K562 (cell line): ENCODE data around the gene DUOXA2. TPM values are rescaled to one million over a fixed set of nuclear protein-coding genes. Genes with fewer than 3 reads are reported as not detected.
A peak's percentile ranks its signal among the peaks of the same experiment; 100 is the strongest.
"Not testable (repeated sequence)": the region's sequence is repeated elsewhere in the genome, so short reads cannot be mapped to it uniquely, and the experiment has no call there.

Source experiments
- ATAC-seq: fragments of 200-7000 bp; cut with Tn5 transposase; 3 replicates; pipeline ENCODE4 v1.9.1; 2020; ENCODE audit warnings: moderate library complexity
- BruUV-seq: library from RNA; stranded (reverse); fragments of 400-500 nt; replicated peaks from 2 replicates; lab custom pipeline; 2021; lab: Mats Ljungman, UMichigan
- CTCF ChIA-PET: fragments of 300-600 bp; formaldehyde crosslinking; extraction: SDS; loops from one replicate; lab custom pipeline; 2021; ENCODE audit warnings: low intra/inter-chr PET ratio; lab: Yijun Ruan, JAX
- POLR2A ChIA-PET: fragments of 300-600, 350-650 bp; sonication (Branson Sonifier 250); formaldehyde crosslinking; extraction: SDS; loops from one replicate; lab custom pipeline; 2021; ENCODE audit warnings: antibody characterized with exemption, inconsistent platforms; lab: Yijun Ruan, JAX
- DNase-seq, 4 experiments: peaks; one replicate each; pipeline versions ENCODE4 v3.0.0 to v3.0.0-alpha.2; 2011 to 2018; ENCODE audit warnings: low spot score in 3 of 4, mixed read lengths in 3 of 4; ENCODE audit errors: extremely low read depth in 1 of 4
- FAIRE-seq: peaks from 2 replicates; lab custom pipeline; 2011; peaks lifted over from hg19 to GRCh38; lab: Jason Lieb, UNC
- H2AFZ ChIP-seq: 2 replicates; pipeline ENCODE4 v1.6.0; 2011; ENCODE audit warnings: low read depth, low read length, control low read depth, inconsistent platforms
- H3K27ac ChIP-seq: fragments of 200-600 bp; 3 replicates; pipeline ENCODE4 v1.8.0; 2011; ENCODE audit warnings: low read depth, mild to moderate bottlenecking, control low read depth, inconsistent platforms, low read length, moderate library complexity, mixed read lengths; ENCODE audit errors: extremely low read depth
- H3K27me3 ChIP-seq, 2 experiments: fragments of 300-600 bp in 1 of 2; 2 replicates in 1 of 2; 3 replicates in 1 of 2; pipeline versions ENCODE4 v1.6.0 to v1.8.0; 2011; ENCODE audit warnings: inconsistent platforms in 2 of 2, low read length in 2 of 2, mild to moderate bottlenecking in 1 of 2, mixed read lengths in 1 of 2, moderate library complexity in 1 of 2; ENCODE audit not compliant: control insufficient read depth in 2 of 2, insufficient read depth in 2 of 2
- H3K36me3 ChIP-seq: fragments of 300-600 bp; 3 replicates; pipeline ENCODE4 v1.8.0; 2011; ENCODE audit warnings: mild to moderate bottlenecking, low read length, inconsistent platforms; ENCODE audit not compliant: control insufficient read depth, insufficient read depth
- H3K4me1 ChIP-seq, 2 experiments: fragments of 200-600 bp in 1 of 2; replicated peaks in 1 of 2; 2 replicates in 1 of 2; 3 replicates in 1 of 2; pipeline versions ENCODE4 v1.5.1 to v1.8.0; 2011; ENCODE audit warnings: inconsistent platforms in 2 of 2, low read length in 2 of 2, mild to moderate bottlenecking in 1 of 2, mixed read lengths in 1 of 2, moderate library complexity in 1 of 2; ENCODE audit not compliant: control insufficient read depth in 2 of 2, insufficient read depth in 2 of 2
- H3K4me2 ChIP-seq: 2 replicates; pipeline ENCODE4 v1.6.1; 2011; ENCODE audit warnings: low read length, control low read depth, inconsistent platforms, mixed read lengths; ENCODE audit not compliant: insufficient read depth
- H3K4me3 ChIP-seq: fragments of 200-600 bp; sonication (generic), shearing (Covaris generic); 2 replicates; pipeline ENCODE4 v1.5.1; 2016; ENCODE audit warnings: control low read depth, inconsistent platforms
- H3K79me2 ChIP-seq: fragments of 200-600 bp; 3 replicates; pipeline ENCODE4 v1.8.0; 2011; ENCODE audit warnings: low read length, inconsistent platforms; ENCODE audit not compliant: control insufficient read depth, insufficient read depth
- H3K9ac ChIP-seq, 2 experiments: 2 replicates each; pipeline versions ENCODE4 v1.6.0 to v1.6.1; 2011; ENCODE audit warnings: low read depth in 2 of 2, low read length in 2 of 2, control low read depth in 1 of 2, inconsistent platforms in 1 of 2, mild to moderate bottlenecking in 1 of 2, mixed read lengths in 1 of 2; ENCODE audit not compliant: insufficient read depth in 1 of 2
- H3K9me1 ChIP-seq: one replicate; pipeline ENCODE4 v1.6.0; 2011; ENCODE audit warnings: inconsistent platforms, mild to moderate bottlenecking, low read length, moderate library complexity; ENCODE audit not compliant: control insufficient read depth, insufficient read depth
- H3K9me3 ChIP-seq: replicated peaks from 2 replicates; pipeline ENCODE4 v1.5.1; 2011; ENCODE audit warnings: low read depth, low read length, inconsistent platforms; ENCODE audit not compliant: control insufficient read depth, insufficient read depth
- H4K20me1 ChIP-seq: replicated peaks from 2 replicates; pipeline ENCODE4 v1.6.1; 2011; ENCODE audit warnings: low read length, inconsistent platforms, mixed read lengths; ENCODE audit not compliant: control insufficient read depth, insufficient read depth
- ARID1B ChIP-seq: fragments of 450-650 bp; IDR thresholded peaks from 2 replicates; pipeline ENCODE4 v1.6.1; 2016; ENCODE audit warnings: antibody characterized with exemption, mild to moderate bottlenecking, inconsistent platforms
- BACH1 ChIP-seq: fragments of 200-800 bp; sonication (Bioruptor generic); IDR thresholded peaks from 2 replicates; pipeline ENCODE4 v1.6.1; 2016; ENCODE audit warnings: missing genetic modification characterization, missing compliant biosample characterization
- CBFA2T2 ChIP-seq: fragments of 450-650 bp; conservative IDR thresholded peaks from 2 replicates; pipeline ENCODE4 v1.6.1; 2017; ENCODE audit warnings: mild to moderate bottlenecking
- ELF1 ChIP-seq: fragments of 200-800 bp; sonication (Bioruptor generic); IDR thresholded peaks from 2 replicates; pipeline ENCODE4 v1.6.1; 2016; ENCODE audit warnings: missing genetic modification characterization, missing compliant biosample characterization
- FOSL1 ChIP-seq: fragments of 200-800 bp; sonication (Bioruptor generic); conservative IDR thresholded peaks from 2 replicates; pipeline ENCODE4 v1.6.1; 2016; ENCODE audit warnings: missing genetic modification characterization, missing compliant biosample characterization
- GATAD2A ChIP-seq: fragments of 450-650 bp; IDR thresholded peaks from 2 replicates; pipeline ENCODE4 v1.6.1; 2017
- MTA2 ChIP-seq: fragments of 450-650 bp; IDR thresholded peaks from 2 replicates; pipeline ENCODE4 v1.6.1; 2016; ENCODE audit warnings: low read depth
- SMARCA4 ChIP-seq: fragments of 450-650 bp; IDR thresholded peaks from 2 replicates; pipeline ENCODE4 v1.6.1; 2016
- SMARCE1 ChIP-seq: fragments of 450-650 bp; IDR thresholded peaks from 2 replicates; pipeline ENCODE4 v1.7.1; 2016; ENCODE audit warnings: mild to moderate bottlenecking
- WGBS: fragments of 100-300 bp; shearing (Covaris generic); methylation state at CpG from one replicate; pipeline ENCODE4 v1.1.6; 2016; ENCODE audit warnings: low coverage, mixed read lengths; ENCODE audit not compliant: insufficient coverage; ENCODE audit errors: missing lambda C conversion rate; 5-methylcytosine and 5-hydroxymethylcytosine counted together
- in situ Hi-C: fragments of 300-500 bp; cut with MboI; formaldehyde crosslinking; loops from 4 replicates; pipeline ENCODE4 v1.15.0; 2018; ENCODE audit warnings: inconsistent platforms, mixed read lengths
- intact Hi-C: fragments of 100-400 bp; cut with micrococcal nuclease; formaldehyde crosslinking; loops from 2 replicates; pipeline ENCODE4 v1.14.2; 2022
- polyA plus RNA-seq, 8 experiments: library from polyadenylated mRNA; depleted of rRNA in 4 of 8; stranded (reverse) in 5 of 8; unstranded in 3 of 8; fragments of >200 nt; fragmentation: Nextera tagmentation in 2 of 8; fragmentation: Illumina TruSeq in 1 of 8; extraction: Ambion mirVana in 2 of 8; extraction: Trizol in 1 of 8; gene quantifications; 2 replicates each; pipeline versions ENCODE4 v1.2.1 to v1.2.3, GENCODE V29; 2011 to 2014; ENCODE audit warnings: inconsistent platforms in 1 of 8, missing spikeins in 1 of 8
- total RNA-seq, 7 experiments: library from RNA; depleted of rRNA in 6 of 7; stranded (reverse); fragments of >200 nt in 6 of 7; fragmentation: Illumina TruSeq in 2 of 7; extraction: Trizol in 2 of 7; gene quantifications; 2 replicates each; pipeline versions ENCODE4 v1.2.1 to v1.2.3, GENCODE V29; 2011 to 2021; ENCODE audit warnings: low replicate concordance in 1 of 7
- TF ChIP-seq, protein P1 (sequence below): fragments of 450-650 bp; IDR thresholded peaks from 2 replicates; pipeline ENCODE4 v1.6.1; 2017; ENCODE audit warnings: antibody characterized with exemption, mild to moderate bottlenecking
- TF ChIP-seq, protein P2 (sequence below): sonication (generic); IDR thresholded peaks from 2 replicates; pipeline ENCODE4 v1.6.1; 2016

The DUOXA2 gene
- total and polyA plus RNA-seq, 9 of the 15 experiments (the other 6 are each of a cell fraction or from before 2014, with no cell fraction given), result not detected

DNA sequence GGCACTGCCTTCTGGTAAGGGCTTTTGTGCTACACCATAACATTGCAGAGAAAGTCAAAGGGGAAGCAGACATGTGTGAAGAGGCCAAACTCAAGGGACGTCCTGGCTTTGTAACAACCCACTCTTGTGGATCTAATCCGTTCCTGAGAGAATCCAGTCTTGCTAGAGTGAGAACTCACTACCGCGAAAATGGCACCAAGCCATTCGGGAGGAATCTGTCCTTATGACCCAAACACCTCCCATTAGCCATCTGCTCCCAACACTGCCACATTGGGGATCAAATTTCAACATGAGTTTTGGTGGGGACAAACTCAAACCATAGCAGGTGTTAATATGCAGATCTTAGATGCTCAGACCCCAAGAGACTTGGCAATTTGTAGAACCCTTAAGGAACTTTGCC is 34.9 kb upstream of the DUOXA2 start:
- WGBS, result 21% methylated on average over 5 of the region's 5 CpGs
- H4K20me1 ChIP-seq, H3K79me2 ChIP-seq, H3K4me2 ChIP-seq, H3K9ac ChIP-seq, H3K27me3 ChIP-seq, H3K36me3 ChIP-seq, CTCF ChIA-PET, POLR2A ChIA-PET, H3K9me3 ChIP-seq, BruUV-seq, H3K9me1 ChIP-seq, FAIRE-seq, intact Hi-C loops, in situ Hi-C loops, H3K4me3 ChIP-seq: not testable (repeated sequence)
- ATAC-seq (peak; percentile 10; the same call in 2 of the 3 replicates), DNase-seq (peak in 1 of 4 experiments; percentile 22)
- Histone ChIP-seq H3K27ac (peak overlapping the region; percentile 49; the same call in 1 of the 3 replicates), H2AFZ (peak overlapping the region; percentile 59), H3K4me1 (peaks cover 18 to 34% of the 10 kb centered on the region in 2 experiments)
- TF ChIP-seq BACH1 (tag), result 0 out of 2 replicates have a peak, but pooled peaks have one; percentile 15

DNA sequence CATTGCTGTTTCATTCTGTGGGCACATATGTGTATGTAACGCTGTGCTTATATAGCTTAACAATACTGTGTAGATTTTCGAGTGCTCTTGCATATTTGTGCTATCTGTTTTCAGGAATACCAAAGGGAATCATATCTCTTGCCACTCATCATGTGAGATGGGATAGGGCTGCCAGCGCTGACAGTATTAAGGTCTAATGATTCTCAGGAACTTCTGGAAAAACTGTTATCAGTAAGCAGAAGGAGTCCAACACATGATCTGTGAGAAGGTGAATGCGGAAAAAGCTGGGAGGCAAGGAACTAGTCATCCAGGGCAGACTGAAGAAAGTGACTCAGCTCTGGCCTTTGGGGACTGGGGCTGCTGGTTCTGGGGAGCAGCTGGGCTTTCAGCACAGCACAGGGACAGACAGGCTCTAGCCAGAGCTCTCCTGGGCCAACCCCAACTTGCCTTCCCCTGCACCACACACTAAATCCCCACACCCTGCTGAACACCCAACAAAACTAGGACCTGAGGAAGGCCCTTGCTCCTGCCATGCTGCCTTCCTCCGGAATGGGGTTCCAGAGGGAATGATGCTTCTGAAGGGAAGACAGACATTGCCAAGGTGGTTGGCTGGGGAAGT is 34.4 kb upstream of the DUOXA2 start:
- peak; percentile 55 for ATAC-seq
- H3K9me1 ChIP-seq, POLR2A ChIA-PET, intact Hi-C loops, H3K9me3 ChIP-seq, in situ Hi-C loops, CTCF ChIA-PET, H3K36me3 ChIP-seq, H3K27me3 ChIP-seq, H3K9ac ChIP-seq, H4K20me1 ChIP-seq, BruUV-seq, H3K79me2 ChIP-seq, H3K4me3 ChIP-seq: not testable (repeated sequence)
- DNase-seq, result peak in 1 of 4 experiments; percentile 16
- Histone ChIP-seq H2AFZ (peak overlapping the region; percentile 65), H3K4me2 (peak overlapping the region; percentile 11; the same call in 1 of the 2 replicates), H3K27ac (peak overlapping the region; percentile 49; the same call in 2 of the 3 replicates), H3K4me1 (peaks cover 18 to 36% of the 10 kb centered on the region in 2 experiments)
- peak; percentile 94 for FAIRE-seq
- 5% methylated on average over 3 of the region's 5 CpGs for WGBS
- TF ChIP-seq SMARCA4 (peak; percentile 63; the same call in 1 of the 2 replicates), ELF1 (0 out of 2 replicates have a peak, but pooled peaks have one; percentile 28), GATAD2A (0 out of 2 replicates have a peak, but pooled peaks have one; percentile 47), MTA2 (peak; percentile 41; the same call in 1 of the 2 replicates), SMARCE1 (0 out of 2 replicates have a peak, but pooled peaks have one; percentile 37), ARID1B (peak; percentile 59), FOSL1 (tag) (peak; percentile 67; the same call in 1 of the 2 replicates), CBFA2T2 (peak; percentile 16; the same call in 1 of the 2 replicates)
- TF ChIP-seq, protein P1, sequence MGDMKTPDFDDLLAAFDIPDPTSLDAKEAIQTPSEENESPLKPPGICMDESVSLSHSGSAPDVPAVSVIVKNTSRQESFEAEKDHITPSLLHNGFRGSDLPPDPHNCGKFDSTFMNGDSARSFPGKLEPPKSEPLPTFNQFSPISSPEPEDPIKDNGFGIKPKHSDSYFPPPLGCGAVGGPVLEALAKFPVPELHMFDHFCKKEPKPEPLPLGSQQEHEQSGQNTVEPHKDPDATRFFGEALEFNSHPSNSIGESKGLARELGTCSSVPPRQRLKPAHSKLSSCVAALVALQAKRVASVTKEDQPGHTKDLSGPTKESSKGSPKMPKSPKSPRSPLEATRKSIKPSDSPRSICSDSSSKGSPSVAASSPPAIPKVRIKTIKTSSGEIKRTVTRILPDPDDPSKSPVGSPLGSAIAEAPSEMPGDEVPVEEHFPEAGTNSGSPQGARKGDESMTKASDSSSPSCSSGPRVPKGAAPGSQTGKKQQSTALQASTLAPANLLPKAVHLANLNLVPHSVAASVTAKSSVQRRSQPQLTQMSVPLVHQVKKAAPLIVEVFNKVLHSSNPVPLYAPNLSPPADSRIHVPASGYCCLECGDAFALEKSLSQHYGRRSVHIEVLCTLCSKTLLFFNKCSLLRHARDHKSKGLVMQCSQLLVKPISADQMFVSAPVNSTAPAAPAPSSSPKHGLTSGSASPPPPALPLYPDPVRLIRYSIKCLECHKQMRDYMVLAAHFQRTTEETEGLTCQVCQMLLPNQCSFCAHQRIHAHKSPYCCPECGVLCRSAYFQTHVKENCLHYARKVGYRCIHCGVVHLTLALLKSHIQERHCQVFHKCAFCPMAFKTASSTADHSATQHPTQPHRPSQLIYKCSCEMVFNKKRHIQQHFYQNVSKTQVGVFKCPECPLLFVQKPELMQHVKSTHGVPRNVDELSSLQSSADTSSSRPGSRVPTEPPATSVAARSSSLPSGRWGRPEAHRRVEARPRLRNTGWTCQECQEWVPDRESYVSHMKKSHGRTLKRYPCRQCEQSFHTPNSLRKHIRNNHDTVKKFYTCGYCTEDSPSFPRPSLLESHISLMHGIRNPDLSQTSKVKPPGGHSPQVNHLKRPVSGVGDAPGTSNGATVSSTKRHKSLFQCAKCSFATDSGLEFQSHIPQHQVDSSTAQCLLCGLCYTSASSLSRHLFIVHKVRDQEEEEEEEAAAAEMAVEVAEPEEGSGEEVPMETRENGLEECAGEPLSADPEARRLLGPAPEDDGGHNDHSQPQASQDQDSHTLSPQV, result 0 out of 2 replicates have a peak, but pooled peaks have one; percentile 47
- TF ChIP-seq, protein P2, sequence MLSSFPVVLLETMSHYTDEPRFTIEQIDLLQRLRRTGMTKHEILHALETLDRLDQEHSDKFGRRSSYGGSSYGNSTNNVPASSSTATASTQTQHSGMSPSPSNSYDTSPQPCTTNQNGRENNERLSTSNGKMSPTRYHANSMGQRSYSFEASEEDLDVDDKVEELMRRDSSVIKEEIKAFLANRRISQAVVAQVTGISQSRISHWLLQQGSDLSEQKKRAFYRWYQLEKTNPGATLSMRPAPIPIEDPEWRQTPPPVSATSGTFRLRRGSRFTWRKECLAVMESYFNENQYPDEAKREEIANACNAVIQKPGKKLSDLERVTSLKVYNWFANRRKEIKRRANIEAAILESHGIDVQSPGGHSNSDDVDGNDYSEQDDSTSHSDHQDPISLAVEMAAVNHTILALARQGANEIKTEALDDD, result 0 out of 2 replicates have a peak, but pooled peaks have one; percentile 22
